Activated naive CD4-positive, alpha-beta T cell treated with anti-CD3 and anti-CD28 coated beads for 36 hours (primary cell): ENCODE measurements around the gene EPN2. TPM values are rescaled to one million over a fixed set of nuclear protein-coding genes. Genes with fewer than 3 reads are reported as not detected.

ENCODE experiments used
- CTCF ChIA-PET: fragments of 350-600 bp; sonication (Branson Sonifier 250); formaldehyde crosslinking; loops from one replicate; lab custom pipeline; 2021; ENCODE audit warnings: antibody characterized with exemption; lab: Charles Lee
- DNase-seq: peaks from one replicate; pipeline ENCODE4 v3.0.0-alpha.2; 2020
- H3K27ac Mint-ChIP-seq: one replicate; pipeline ENCODE4 v1.8.0; 2021; ENCODE audit warnings: mild to moderate bottlenecking, mixed read lengths
- H3K27me3 Mint-ChIP-seq: one replicate; pipeline ENCODE4 v1.8.0; 2021; ENCODE audit warnings: low read depth, mixed read lengths
- H3K36me3 Mint-ChIP-seq: one replicate; pipeline ENCODE4 v1.8.0; 2021; ENCODE audit warnings: low read depth, mixed read lengths
- H3K4me1 Mint-ChIP-seq: one replicate; pipeline ENCODE4 v1.8.0; 2021; ENCODE audit warnings: low read depth, mixed read lengths
- H3K4me3 Mint-ChIP-seq: one replicate; pipeline ENCODE4 v1.8.0; 2021; ENCODE audit warnings: mild to moderate bottlenecking, moderate library complexity, mixed read lengths
- H3K9me3 Mint-ChIP-seq: one replicate; pipeline ENCODE4 v1.8.0; 2021; ENCODE audit warnings: mixed read lengths
- intact Hi-C: fragments of 100-400 bp; cut with micrococcal nuclease; formaldehyde crosslinking; loops from one replicate; pipeline ENCODE4 v1.15.1; 2023
- total RNA-seq, 2 experiments: library from RNA; stranded (reverse); gene quantifications; one replicate each; pipeline ENCODE4 v1.2.3, GENCODE V29; 2021

Gene EPN2
- total RNA-seq, 2 experiments from 2014 or later, result 5.4 to 5.6 TPM

- Mint-ChIP-seq H3K27me3 (peaks cover 7% of the 10 kb centered on the region), H3K27ac (no peak overlapping the region), H3K9me3 (no peaks in the 10 kb centered on the region), H3K36me3 (no peaks in the 10 kb centered on the region), H3K4me1 (no peaks in the 10 kb centered on the region), H3K4me3 (no peak overlapping the region)
- DNase-seq, result no peak
- intact Hi-C loops, result no loop called here
- CTCF ChIA-PET, result no interaction called here
Measured at GRCh38 chr17:19247473-19247872, 10.3 kb downstream of the EPN2 start.

- Mint-ChIP-seq H3K4me1 (no peaks in the 10 kb centered on the region), H3K4me3 (no peak overlapping the region), H3K27ac (no peak overlapping the region), H3K27me3 (peaks cover 7% of the 10 kb centered on the region), H3K9me3 (no peaks in the 10 kb centered on the region), H3K36me3 (no peaks in the 10 kb centered on the region)
- CTCF ChIA-PET, result no interaction called here
- no peak for DNase-seq
- intact Hi-C loops, result no loop called here
Measured at GRCh38 chr17:19248151-19248927, 11.2 kb downstream of the EPN2 start.

- intact Hi-C loops, result no loop called here
- Mint-ChIP-seq H3K4me1 (no peaks in the 10 kb centered on the region), H3K27me3 (peaks cover 10% of the 10 kb centered on the region), H3K27ac (no peak overlapping the region), H3K9me3 (no peaks in the 10 kb centered on the region), H3K4me3 (no peak overlapping the region), H3K36me3 (no peaks in the 10 kb centered on the region)
- DNase-seq, result no peak
- CTCF ChIA-PET, result interaction anchor here (0.6 kb wide), 1 partner anchor 678 kb away, joined by 3 read pairs; no protein-coding TSS in a partner anchor
Measured at GRCh38 chr17:19248928-19249574, 11.9 kb downstream of the EPN2 start.

DNA sequence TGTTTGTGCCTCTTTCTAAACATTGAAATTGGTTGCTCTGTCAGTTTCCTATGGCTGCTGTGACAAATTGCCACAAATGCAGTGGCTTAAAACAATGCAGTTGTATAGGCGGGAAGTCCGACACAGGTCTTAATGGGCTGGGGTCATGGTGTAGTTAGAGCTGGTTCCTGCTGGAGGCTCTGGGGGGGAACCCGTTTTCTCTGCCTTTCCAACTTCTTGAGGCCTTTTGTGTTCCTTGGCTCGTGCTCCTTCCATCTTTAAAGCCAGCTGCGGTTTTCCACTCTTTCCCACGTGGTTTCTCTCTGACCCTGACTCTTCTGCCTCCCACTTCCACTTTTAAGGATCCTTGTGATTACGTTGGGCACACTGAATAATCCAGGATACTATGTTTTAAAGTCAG, 12.5 kb downstream of the EPN2 start:
- intact Hi-C loops, result no loop called here
- Mint-ChIP-seq H3K4me3 (no peak overlapping the region), H3K27me3 (peaks cover 10% of the 10 kb centered on the region), H3K9me3 (no peaks in the 10 kb centered on the region), H3K27ac (no peak overlapping the region), H3K4me1 (no peaks in the 10 kb centered on the region), H3K36me3 (no peaks in the 10 kb centered on the region)
- no peak for DNase-seq
- CTCF ChIA-PET, result interaction anchor here (0.6 kb wide), 1 partner anchor 677 kb away, joined by 3 read pairs; no protein-coding TSS in a partner anchor

DNA sequence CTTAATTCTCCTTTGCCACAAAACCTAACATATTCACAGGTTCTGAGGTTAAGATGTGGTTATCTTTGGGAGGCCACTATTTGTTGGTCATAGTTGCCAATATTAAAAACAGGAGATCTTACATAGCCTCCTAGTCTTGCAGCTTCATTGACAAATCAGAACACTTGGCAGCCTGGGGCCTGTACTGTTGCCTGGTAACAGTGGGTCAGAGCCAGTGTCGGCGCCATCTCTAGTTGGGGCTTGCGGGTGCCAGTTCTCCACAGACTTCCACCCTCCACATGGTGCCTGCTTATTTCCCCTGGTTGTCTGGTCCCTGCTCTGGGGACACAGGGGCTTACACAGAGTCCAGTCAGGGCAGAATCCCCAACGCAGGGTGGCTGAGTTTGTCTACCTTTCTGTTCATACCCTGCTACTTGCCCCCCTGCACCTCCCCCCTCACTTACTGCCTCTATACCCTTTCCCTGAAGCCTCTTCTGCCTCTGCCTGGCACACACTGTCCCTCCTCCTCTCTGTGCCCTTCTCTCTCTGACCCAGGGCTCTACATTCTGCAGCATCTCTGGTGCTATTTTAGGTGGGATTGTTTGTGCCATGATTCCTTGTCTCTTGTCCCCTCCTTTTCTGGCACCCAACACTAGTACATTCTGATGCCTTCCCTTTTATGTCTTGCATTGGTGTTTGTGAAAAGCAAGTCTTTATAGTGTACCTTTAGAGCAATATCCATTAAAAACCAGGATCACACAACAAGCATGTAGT, 13.4 kb downstream of the EPN2 start:
- no peak for DNase-seq
- Mint-ChIP-seq H3K4me3 (no peak overlapping the region), H3K36me3 (no peaks in the 10 kb centered on the region), H3K27me3 (peaks cover 10% of the 10 kb centered on the region), H3K27ac (no peak overlapping the region), H3K4me1 (no peaks in the 10 kb centered on the region), H3K9me3 (no peaks in the 10 kb centered on the region)
- CTCF ChIA-PET, result no interaction called here
- intact Hi-C loops, result no loop called here

DNA sequence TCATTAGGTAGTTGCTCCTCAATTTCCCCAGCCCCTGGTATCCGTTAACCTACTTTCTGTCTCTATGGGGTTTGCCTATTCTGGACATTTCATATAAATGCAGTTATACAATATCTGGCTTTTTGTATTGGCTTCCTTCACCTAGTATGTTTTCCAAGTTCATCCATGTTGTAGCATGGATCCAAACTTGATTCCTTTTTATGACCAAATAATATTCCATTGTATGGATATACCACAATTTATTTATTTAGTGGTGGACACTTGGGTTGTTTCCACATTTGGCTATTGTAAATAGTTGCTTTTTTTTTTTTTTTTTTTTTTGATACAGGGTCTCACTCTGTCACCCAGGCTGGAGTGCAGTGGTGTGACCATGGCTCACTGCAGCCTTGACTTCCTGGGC, 15.9 kb downstream of the EPN2 start:
- H3K9me3 Mint-ChIP-seq, result no peaks in the 10 kb centered on the region
- H3K27ac Mint-ChIP-seq, result no peak overlapping the region
- intact Hi-C loops, result no loop called here
- DNase-seq, result no peak
- H3K36me3 Mint-ChIP-seq, result no peaks in the 10 kb centered on the region
- no peaks in the 10 kb centered on the region for H3K4me1 Mint-ChIP-seq
- no peak overlapping the region for H3K4me3 Mint-ChIP-seq
- CTCF ChIA-PET, result no interaction called here
- peaks cover 3% of the 10 kb centered on the region for H3K27me3 Mint-ChIP-seq

- no peaks in the 10 kb centered on the region for H3K36me3 Mint-ChIP-seq
- H3K4me3 Mint-ChIP-seq, result no peak overlapping the region
- no peaks in the 10 kb centered on the region for H3K4me1 Mint-ChIP-seq
- H3K9me3 Mint-ChIP-seq, result no peaks in the 10 kb centered on the region
- CTCF ChIA-PET, result no interaction called here
- peaks cover 3% of the 10 kb centered on the region for H3K27me3 Mint-ChIP-seq
- H3K27ac Mint-ChIP-seq, result no peak overlapping the region
- intact Hi-C loops, result no loop called here
- no peak for DNase-seq
Measured at GRCh38 chr17:19254651-19255050, 17.5 kb downstream of the EPN2 start.

GRCh38 chr17:19255279-19255678, 18.1 kb downstream of the EPN2 start:
- Mint-ChIP-seq H3K27me3 (peaks cover 8% of the 10 kb centered on the region), H3K4me1 (no peaks in the 10 kb centered on the region), H3K36me3 (no peaks in the 10 kb centered on the region), H3K9me3 (no peaks in the 10 kb centered on the region), H3K4me3 (no peak overlapping the region), H3K27ac (no peak overlapping the region)
- CTCF ChIA-PET, result no interaction called here
- intact Hi-C loops, result no loop called here
- DNase-seq, result no peak

- DNase-seq, result no peak
- no peaks in the 10 kb centered on the region for H3K4me1 Mint-ChIP-seq
- intact Hi-C loops, result no loop called here
- H3K36me3 Mint-ChIP-seq, result peaks cover 1% of the 10 kb centered on the region
- no peak overlapping the region for H3K27ac Mint-ChIP-seq
- no peaks in the 10 kb centered on the region for H3K9me3 Mint-ChIP-seq
- CTCF ChIA-PET, result interaction anchor here (0.6 kb wide), 1 partner anchor 486 kb away, joined by 3 read pairs; no protein-coding TSS in a partner anchor
- H3K27me3 Mint-ChIP-seq, result peaks cover 18% of the 10 kb centered on the region
- H3K4me3 Mint-ChIP-seq, result no peak overlapping the region
Measured at GRCh38 chr17:19258371-19258770, 21.2 kb downstream of the EPN2 start.

- Mint-ChIP-seq H3K27ac (no peak overlapping the region), H3K36me3 (peaks cover 1% of the 10 kb centered on the region), H3K27me3 (peaks cover 19% of the 10 kb centered on the region), H3K4me3 (no peak overlapping the region), H3K4me1 (no peaks in the 10 kb centered on the region), H3K9me3 (no peaks in the 10 kb centered on the region)
- CTCF ChIA-PET, result no interaction called here
- no peak for DNase-seq
- intact Hi-C loops, result no loop called here
Measured at GRCh38 chr17:19260958-19261357, 23.8 kb downstream of the EPN2 start.

GRCh38 chr17:19261426-19261825, 24.3 kb downstream of the EPN2 start:
- no peak overlapping the region for H3K4me3 Mint-ChIP-seq
- peaks cover 1% of the 10 kb centered on the region for H3K36me3 Mint-ChIP-seq
- CTCF ChIA-PET, result no interaction called here
- no peaks in the 10 kb centered on the region for H3K9me3 Mint-ChIP-seq
- no peak overlapping the region for H3K27ac Mint-ChIP-seq
- H3K27me3 Mint-ChIP-seq, result peaks cover 19% of the 10 kb centered on the region
- no peaks in the 10 kb centered on the region for H3K4me1 Mint-ChIP-seq
- no peak for DNase-seq
- intact Hi-C loops, result no loop called here
